ENCODE data around the gene DNASE1L3.
"Not testable (repeated sequence)": the region's sequence is repeated elsewhere in the genome, so short reads cannot be mapped to it uniquely, and the experiment has no call there.

DNASE1L3 gene

GRCh38 chr3:58235970-58236369, 25.2 kb upstream of the DNASE1L3 start:
- DNase-seq (ENCODE audit: low read depth in 2 of 2): no peak

- no peak for DNase-seq (ENCODE audit: low read depth in 2 of 2)
Observed at GRCh38 chr3:58234516-58234931, 23.8 kb upstream of the DNASE1L3 start.

- no peak for DNase-seq (ENCODE audit: low read depth in 2 of 2)
Observed at GRCh38 chr3:58231666-58232065, 20.9 kb upstream of the DNASE1L3 start.

- DNase-seq (ENCODE audit: low read depth in 2 of 2): no peak
Observed at GRCh38 chr3:58230876-58231552, 20.2 kb upstream of the DNASE1L3 start.

- DNase-seq (ENCODE audit: low read depth in 2 of 2): not testable (repeated sequence)
Observed at GRCh38 chr3:58227933-58228332, 17.2 kb upstream of the DNASE1L3 start.

GRCh38 chr3:58223855-58224254, 13.1 kb upstream of the DNASE1L3 start:
- no peak for DNase-seq (ENCODE audit: low read depth in 2 of 2)

GRCh38 chr3:58222161-58222724, 11.5 kb upstream of the DNASE1L3 start:
- no peak for DNase-seq (ENCODE audit: low read depth in 2 of 2)

- no peak for DNase-seq (ENCODE audit: low read depth in 2 of 2)
Observed at GRCh38 chr3:58218904-58219303, 8.1 kb upstream of the DNASE1L3 start.

GRCh38 chr3:58217209-58217811, 6.5 kb upstream of the DNASE1L3 start:
- peak; percentile 21 to 28 for DNase-seq (ENCODE audit: low read depth in 2 of 2)

GRCh38 chr3:58216496-58217195, 5.9 kb upstream of the DNASE1L3 start:
- no peak for DNase-seq (ENCODE audit: low read depth in 2 of 2)

GRCh38 chr3:58215317-58216025, 4.7 kb upstream of the DNASE1L3 start:
- DNase-seq (ENCODE audit: low read depth in 2 of 2): no peak

- peak in 1 of 2 donors; percentile 13 for DNase-seq (ENCODE audit: low read depth in 2 of 2)
Observed at GRCh38 chr3:58214484-58215316, 3.9 kb upstream of the DNASE1L3 start.

- DNase-seq (ENCODE audit: low read depth in 2 of 2): no peak
Observed at GRCh38 chr3:58209933-58210332, 839 bp downstream of the DNASE1L3 start.

GRCh38 chr3:58207954-58208353, 2.8 kb downstream of the DNASE1L3 start:
- DNase-seq (ENCODE audit: low read depth in 2 of 2): no peak

- DNase-seq (ENCODE audit: low read depth in 2 of 2): no peak
Observed at GRCh38 chr3:58206406-58207011, 4.3 kb downstream of the DNASE1L3 start.

- DNase-seq (ENCODE audit: low read depth in 2 of 2): no peak
Observed at GRCh38 chr3:58205981-58206380, 4.8 kb downstream of the DNASE1L3 start.

- no peak for DNase-seq (ENCODE audit: low read depth in 2 of 2)
Observed at GRCh38 chr3:58204720-58205119, 6.1 kb downstream of the DNASE1L3 start.

- DNase-seq (ENCODE audit: low read depth in 2 of 2): no peak
Observed at GRCh38 chr3:58203541-58203940, 7.2 kb downstream of the DNASE1L3 start.

- no peak for DNase-seq (ENCODE audit: low read depth in 2 of 2)
Observed at GRCh38 chr3:58202917-58203360, 7.8 kb downstream of the DNASE1L3 start.

GRCh38 chr3:58201451-58201850, 9.3 kb downstream of the DNASE1L3 start:
- not testable (repeated sequence) for DNase-seq (ENCODE audit: low read depth in 2 of 2)
